NCI-H2196 (cell line): Measurements from ENCODE around the gene OR11G2.
"Not testable (repeated sequence)": the region's sequence is repeated elsewhere in the genome, so short reads cannot be mapped to it uniquely, and the experiment has no call there.

Source experiments
- DNase-seq: peaks from one replicate; lab custom pipeline; 2025; ENCODE audit not compliant: unreplicated experiment; lab: John Stamatoyannopoulos, UW

OR11G2 gene

GRCh38 chr14:20219033-20219432 lies 28.3 kb downstream of the OR11G2 start:
- DNase-seq: no peak

GRCh38 chr14:20223410-20223809 lies 32.7 kb downstream of the OR11G2 start, which contains the start of gene OR11H6:
Gene OR11H6, plus strand, starts transcription at chr14:20223710. Its CDS starts 0 bp downstream, at chr14:20223710.
- DNase-seq: no peak

GRCh38 chr14:20228681-20229080 lies 38.0 kb downstream of the OR11G2 start, which contains the start of gene OR11H7:
Gene OR11H7, plus strand, starts transcription at chr14:20228981.
- no peak for DNase-seq

- DNase-seq: not testable (repeated sequence)
These were observed 44.7 kb downstream of the OR11G2 start for GRCh38 chr14:20235415-20235814.

GRCh38 chr14:20247646-20248246 lies 57.0 kb downstream of the OR11G2 start:
- DNase-seq: no peak
